ENCODE data around the gene TET2.

TET2 gene

DNA sequence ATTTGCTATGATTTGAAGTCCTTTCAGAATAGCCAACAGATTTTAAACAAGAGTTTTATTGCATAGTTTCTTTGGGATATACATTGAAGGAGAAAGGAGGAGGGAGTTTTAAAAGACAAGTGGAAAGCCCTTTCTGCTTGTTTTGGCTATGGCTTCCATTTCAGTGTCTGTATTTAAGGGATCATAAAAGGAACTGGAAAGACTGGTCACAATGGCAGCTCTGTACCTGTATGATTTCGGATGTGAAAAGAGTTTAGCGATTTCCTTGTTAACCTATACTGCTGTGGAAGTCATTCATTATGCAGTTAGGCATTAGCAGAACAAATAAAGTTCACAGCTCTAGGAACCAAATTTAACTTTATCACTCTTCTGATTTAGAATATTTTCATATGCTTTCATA is 60.7 kb downstream of the TET2 start:
- DNase-seq, result no peak
- no peak for TF ChIP-seq POLR2A (IDR thresholded peaks at IDR 0.05; ENCODE audit: low read length)
- no peak for TF ChIP-seq GATA1 (IDR thresholded peaks at IDR 0.05; ENCODE audit: low read depth, low read length)

DNA sequence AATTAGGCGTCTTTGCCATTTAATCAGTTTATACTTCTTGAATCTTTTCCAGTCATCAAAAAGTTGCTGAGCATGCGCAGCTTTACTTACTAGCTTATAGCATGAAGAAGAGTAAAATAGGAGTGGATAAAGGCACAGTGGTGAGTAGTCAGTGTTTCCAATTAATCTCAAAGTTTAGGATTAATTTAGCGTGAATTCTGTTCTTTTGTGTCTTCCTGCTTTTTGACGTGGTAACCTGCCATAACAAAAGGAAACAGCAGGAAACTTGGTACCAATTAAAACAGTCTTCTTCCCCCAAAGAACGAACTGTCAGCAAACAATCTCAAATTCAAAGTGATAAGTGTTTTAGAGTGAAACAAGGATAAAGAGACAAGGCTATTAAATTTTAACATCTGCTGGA is 61.9 kb downstream of the TET2 start:
- no peak for DNase-seq
- TF ChIP-seq POLR2A (IDR thresholded peaks at IDR 0.05; ENCODE audit: low read length) (no peak), GATA1 (IDR thresholded peaks at IDR 0.05; ENCODE audit: low read depth, low read length) (no peak)

DNA sequence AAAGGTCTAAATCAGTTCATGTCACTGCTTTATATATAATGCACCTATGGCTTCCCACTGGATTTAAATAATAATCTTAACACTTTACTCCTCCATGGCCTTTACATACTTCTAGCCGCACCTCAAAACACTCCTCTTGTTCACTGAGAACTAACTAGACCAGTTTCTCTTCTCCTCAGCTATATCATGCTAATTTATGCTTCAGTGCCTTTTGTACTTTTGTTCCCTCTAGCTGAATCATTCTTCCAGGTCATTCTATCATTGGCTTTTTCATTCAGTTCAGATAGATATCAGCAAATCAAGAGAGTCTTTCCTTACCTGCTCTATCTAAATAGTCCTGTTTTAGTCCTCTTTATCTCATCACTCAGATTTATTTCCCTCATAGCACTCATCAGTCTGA is 64.2 kb downstream of the TET2 start:
- DNase-seq, result no peak
- TF ChIP-seq GATA1 (IDR thresholded peaks at IDR 0.05; ENCODE audit: low read depth, low read length), result no peak
- no peak for TF ChIP-seq POLR2A (IDR thresholded peaks at IDR 0.05; ENCODE audit: low read length)

DNA sequence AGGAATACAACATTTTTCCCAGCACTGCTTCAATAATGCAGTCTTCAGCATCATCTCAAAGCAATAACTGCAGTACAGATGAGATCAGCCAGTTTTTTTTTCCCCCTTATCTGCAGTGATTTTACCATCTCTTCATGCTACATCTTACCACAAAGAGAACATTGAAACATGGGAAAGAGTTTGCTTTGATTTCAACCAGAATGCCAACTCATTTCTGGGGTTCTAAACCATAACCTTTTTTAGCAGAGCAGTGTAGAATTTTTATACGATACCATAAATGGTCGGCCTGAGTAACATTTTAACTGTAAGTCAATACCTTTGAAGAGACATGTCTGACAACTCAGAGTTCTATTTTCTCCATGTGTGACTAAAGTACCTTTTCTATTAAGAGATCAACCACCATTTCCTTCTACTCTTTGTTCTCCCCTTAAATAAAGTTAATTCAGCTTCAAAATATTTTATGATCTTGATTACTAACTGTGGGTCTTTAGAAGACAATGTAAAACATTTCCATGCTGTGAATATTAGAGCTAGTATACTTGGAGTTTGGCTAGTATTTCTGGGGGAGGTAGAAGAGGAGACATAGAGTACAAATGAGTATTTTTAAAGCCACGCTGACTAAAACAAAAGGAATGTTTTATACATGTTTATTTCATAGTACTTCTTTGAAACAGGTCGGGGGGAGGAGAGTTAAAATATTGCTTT is 69.1 kb downstream of the TET2 start:
- DNase-seq, result no peak
- no peak for TF ChIP-seq POLR2A (IDR thresholded peaks at IDR 0.05; ENCODE audit: low read length)
- no peak for TF ChIP-seq GATA1 (IDR thresholded peaks at IDR 0.05; ENCODE audit: low read depth, low read length)

DNA sequence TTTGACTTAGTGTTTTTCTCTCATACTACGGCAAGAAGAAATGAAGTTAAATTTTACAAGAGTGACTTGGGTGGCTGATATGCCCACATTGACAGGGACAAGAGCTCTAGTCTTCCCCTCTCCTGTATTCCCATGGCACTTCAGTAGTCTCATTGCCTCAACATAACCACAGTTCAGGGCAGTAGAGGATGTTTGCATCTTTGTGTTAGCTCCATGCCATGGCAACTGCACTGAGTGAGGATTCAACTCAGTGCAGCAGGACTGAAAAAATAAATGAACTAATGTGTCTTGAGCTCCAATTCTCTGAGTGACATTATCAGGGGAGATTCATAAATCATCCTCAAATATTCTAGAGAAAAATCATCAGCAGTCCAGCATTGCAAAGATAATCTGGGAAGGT is 78.8 kb downstream of the TET2 start:
- TF ChIP-seq POLR2A (IDR thresholded peaks at IDR 0.05; ENCODE audit: low read length) (no peak), GATA1 (IDR thresholded peaks at IDR 0.05; ENCODE audit: low read depth, low read length) (no peak)
- DNase-seq, result peak in 1 of 2 experiments; percentile 10

DNA sequence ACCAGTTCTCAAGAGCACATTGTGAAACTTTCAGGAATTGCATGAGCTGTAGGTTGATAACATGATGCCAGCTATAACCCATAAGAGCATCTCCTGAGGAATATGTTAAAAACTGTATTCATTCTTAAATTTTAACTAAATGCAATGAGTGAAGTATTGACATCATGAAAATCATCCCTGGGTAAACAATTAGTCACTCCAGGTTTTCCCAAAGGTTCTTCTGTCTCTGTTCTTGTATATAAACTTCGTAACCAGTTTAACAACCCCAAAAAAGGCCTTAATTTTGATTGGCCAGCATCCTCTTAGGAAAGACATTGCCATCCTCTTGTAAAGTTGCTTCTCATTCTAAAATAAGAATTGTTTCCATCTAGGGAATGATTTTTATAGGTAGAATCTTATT is 80.4 kb downstream of the TET2 start:
- TF ChIP-seq GATA1 (IDR thresholded peaks at IDR 0.05; ENCODE audit: low read depth, low read length) (no peak), POLR2A (IDR thresholded peaks at IDR 0.05; ENCODE audit: low read length) (no peak)
- no peak for DNase-seq

DNA sequence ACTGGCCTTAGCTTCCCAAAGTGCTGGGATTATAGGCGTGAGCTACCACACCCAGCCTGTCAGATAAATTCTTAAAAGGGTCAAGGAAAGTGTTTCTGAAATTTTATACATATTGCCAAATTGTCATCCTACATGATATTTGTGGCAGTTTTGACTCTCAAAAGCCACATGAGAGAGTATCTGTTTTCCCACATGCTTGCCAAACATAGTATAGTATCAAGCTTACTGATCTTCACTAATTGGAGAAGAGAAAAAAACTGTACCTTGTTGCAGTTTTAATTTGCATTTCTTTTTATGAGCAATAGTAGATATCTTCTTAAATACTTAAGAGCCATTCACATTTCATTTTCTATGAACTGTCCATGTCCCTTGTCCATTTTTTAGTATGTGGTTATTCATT is 83.6 kb downstream of the TET2 start:
- no peak for TF ChIP-seq POLR2A (IDR thresholded peaks at IDR 0.05; ENCODE audit: low read length)
- TF ChIP-seq GATA1 (IDR thresholded peaks at IDR 0.05; ENCODE audit: low read depth, low read length), result no peak
- DNase-seq, result no peak

DNA sequence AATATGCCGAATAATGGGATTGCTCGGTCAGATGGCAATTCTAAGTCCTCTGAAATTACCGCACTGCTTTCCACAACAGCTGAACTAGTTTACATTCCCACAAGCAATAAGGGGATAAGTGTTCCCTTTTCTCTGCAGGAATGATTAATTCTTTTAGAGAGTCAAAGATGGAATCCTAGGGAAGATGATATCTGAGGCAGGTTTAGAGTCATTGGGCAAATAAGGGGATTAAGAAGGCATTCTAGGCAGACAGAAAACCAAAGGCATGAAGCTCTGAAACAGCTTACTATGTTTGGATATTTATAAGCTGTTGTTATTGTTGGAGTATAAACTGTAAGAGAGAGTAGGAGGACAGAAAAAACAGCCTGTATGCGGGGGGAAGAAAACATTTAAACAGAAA is 85.7 kb downstream of the TET2 start:
- DNase-seq, result no peak
- TF ChIP-seq GATA1 (IDR thresholded peaks at IDR 0.05; ENCODE audit: low read depth, low read length), result no peak
- no peak for TF ChIP-seq POLR2A (IDR thresholded peaks at IDR 0.05; ENCODE audit: low read length)

DNA sequence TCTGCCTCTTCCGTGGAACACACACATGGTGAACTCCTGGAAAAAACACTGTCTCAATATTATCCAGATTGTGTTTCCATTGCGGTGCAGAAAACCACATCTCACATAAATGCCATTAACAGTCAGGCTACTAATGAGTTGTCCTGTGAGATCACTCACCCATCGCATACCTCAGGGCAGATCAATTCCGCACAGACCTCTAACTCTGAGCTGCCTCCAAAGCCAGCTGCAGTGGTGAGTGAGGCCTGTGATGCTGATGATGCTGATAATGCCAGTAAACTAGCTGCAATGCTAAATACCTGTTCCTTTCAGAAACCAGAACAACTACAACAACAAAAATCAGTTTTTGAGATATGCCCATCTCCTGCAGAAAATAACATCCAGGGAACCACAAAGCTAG is 87.9 kb downstream of the TET2 start:
- TF ChIP-seq POLR2A (IDR thresholded peaks at IDR 0.05; ENCODE audit: low read length) (no peak), GATA1 (IDR thresholded peaks at IDR 0.05; ENCODE audit: low read depth, low read length) (no peak)
- no peak for DNase-seq

DNA sequence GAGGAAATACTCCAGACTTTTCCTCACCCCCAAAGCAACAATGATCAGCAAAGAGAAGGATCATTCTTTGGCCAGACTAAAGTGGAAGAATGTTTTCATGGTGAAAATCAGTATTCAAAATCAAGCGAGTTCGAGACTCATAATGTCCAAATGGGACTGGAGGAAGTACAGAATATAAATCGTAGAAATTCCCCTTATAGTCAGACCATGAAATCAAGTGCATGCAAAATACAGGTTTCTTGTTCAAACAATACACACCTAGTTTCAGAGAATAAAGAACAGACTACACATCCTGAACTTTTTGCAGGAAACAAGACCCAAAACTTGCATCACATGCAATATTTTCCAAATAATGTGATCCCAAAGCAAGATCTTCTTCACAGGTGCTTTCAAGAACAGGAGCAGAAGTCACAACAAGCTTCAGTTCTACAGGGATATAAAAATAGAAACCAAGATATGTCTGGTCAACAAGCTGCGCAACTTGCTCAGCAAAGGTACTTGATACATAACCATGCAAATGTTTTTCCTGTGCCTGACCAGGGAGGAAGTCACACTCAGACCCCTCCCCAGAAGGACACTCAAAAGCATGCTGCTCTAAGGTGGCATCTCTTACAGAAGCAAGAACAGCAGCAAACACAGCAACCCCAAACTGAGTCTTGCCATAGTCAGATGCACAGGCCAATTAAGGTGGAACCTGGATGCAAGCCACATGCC is 89.7 kb downstream of the TET2 start:
- TF ChIP-seq GATA1 (IDR thresholded peaks at IDR 0.05; ENCODE audit: low read depth, low read length), result no peak
- no peak for TF ChIP-seq POLR2A (IDR thresholded peaks at IDR 0.05; ENCODE audit: low read length)
- DNase-seq, result no peak

DNA sequence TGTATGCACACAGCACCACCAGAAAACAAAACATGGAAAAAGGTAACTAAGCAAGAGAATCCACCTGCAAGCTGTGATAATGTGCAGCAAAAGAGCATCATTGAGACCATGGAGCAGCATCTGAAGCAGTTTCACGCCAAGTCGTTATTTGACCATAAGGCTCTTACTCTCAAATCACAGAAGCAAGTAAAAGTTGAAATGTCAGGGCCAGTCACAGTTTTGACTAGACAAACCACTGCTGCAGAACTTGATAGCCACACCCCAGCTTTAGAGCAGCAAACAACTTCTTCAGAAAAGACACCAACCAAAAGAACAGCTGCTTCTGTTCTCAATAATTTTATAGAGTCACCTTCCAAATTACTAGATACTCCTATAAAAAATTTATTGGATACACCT is 90.2 kb downstream of the TET2 start:
- TF ChIP-seq GATA1 (IDR thresholded peaks at IDR 0.05; ENCODE audit: low read depth, low read length) (no peak), POLR2A (IDR thresholded peaks at IDR 0.05; ENCODE audit: low read length) (no peak)
- no peak for DNase-seq

DNA sequence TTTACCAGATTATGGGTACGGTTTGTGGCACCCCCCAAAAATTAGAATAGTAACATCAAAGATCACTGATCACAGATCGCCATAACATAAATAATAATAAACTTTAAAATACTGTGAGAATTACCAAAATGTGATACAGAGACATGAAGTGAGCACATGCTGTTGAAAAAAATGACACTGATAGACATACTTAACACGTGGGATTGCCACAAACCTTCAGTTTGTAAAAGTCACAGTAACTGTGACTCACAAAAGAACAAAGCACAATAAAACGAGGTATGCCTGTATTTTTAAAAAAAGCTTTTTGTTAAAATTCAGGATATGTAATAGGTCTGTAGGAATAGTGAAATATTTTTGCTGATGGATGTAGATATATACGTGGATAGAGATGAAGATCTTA is 93.4 kb downstream of the TET2 start:
- DNase-seq, result no peak
- no peak for TF ChIP-seq POLR2A (IDR thresholded peaks at IDR 0.05; ENCODE audit: low read length)
- TF ChIP-seq GATA1 (IDR thresholded peaks at IDR 0.05; ENCODE audit: low read depth, low read length), result no peak

DNA sequence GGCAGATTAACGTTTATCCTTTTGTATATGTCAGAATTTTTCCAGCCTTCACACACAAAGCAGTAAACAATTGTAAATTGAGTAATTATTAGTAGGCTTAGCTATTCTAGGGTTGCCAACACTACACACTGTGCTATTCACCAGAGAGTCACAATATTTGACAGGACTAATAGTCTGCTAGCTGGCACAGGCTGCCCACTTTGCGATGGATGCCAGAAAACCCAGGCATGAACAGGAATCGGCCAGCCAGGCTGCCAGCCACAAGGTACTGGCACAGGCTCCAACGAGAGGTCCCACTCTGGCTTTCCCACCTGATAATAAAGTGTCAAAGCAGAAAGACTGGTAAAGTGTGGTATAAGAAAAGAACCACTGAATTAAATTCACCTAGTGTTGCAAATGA is 94.8 kb downstream of the TET2 start:
- DNase-seq, result no peak
- TF ChIP-seq GATA1 (IDR thresholded peaks at IDR 0.05; ENCODE audit: low read depth, low read length), result no peak
- no peak for TF ChIP-seq POLR2A (IDR thresholded peaks at IDR 0.05; ENCODE audit: low read length)

DNA sequence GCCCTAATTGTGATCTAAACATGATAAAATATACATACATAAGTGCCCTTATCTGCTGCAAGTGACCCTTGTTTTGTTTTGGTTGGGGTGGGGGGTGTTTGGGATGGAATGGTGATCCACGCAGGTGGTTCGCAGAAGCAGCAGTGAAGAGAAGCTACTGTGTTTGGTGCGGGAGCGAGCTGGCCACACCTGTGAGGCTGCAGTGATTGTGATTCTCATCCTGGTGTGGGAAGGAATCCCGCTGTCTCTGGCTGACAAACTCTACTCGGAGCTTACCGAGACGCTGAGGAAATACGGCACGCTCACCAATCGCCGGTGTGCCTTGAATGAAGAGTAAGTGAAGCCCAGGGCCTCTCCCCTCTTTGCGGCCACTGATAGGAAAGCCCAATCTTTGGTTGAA is 96.8 kb downstream of the TET2 start:
- DNase-seq, result no peak
- TF ChIP-seq POLR2A (IDR thresholded peaks at IDR 0.05; ENCODE audit: low read length), result no peak
- TF ChIP-seq GATA1 (IDR thresholded peaks at IDR 0.05; ENCODE audit: low read depth, low read length), result no peak

DNA sequence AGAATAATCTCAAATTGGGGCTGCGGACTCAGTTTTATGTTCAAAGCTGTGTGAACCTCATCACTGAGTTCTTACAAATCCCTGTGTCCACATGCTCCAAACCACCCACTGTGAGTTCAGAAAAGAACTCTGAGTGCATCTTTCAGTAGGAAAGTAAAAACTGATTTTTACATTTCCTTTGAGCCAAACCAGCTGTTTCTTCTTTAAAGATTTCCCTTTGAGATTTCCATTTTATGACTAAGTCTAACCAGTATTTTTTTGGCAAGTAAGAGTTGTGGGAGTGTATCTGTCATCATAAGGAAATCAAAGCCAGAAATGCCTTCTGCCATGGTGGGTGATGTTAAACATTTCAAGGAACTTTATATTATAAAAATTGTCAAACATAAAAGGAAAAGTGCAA is 100.0 kb downstream of the TET2 start:
- no peak for DNase-seq
- TF ChIP-seq POLR2A (IDR thresholded peaks at IDR 0.05; ENCODE audit: low read length) (no peak), GATA1 (IDR thresholded peaks at IDR 0.05; ENCODE audit: low read depth, low read length) (no peak)
